HG03139 (cell line): ENCODE data around the gene MCF2L2.
"Not testable (repeated sequence)": the region's sequence is repeated elsewhere in the genome, so short reads cannot be mapped to it uniquely, and the experiment has no call there.

Experiments
- ATAC-seq: cut with Tn5 transposase; IDR thresholded peaks from one replicate; pipeline ENCODE4 v1.9.1; 2021; ENCODE audit not compliant: unreplicated experiment

Gene MCF2L2

DNA sequence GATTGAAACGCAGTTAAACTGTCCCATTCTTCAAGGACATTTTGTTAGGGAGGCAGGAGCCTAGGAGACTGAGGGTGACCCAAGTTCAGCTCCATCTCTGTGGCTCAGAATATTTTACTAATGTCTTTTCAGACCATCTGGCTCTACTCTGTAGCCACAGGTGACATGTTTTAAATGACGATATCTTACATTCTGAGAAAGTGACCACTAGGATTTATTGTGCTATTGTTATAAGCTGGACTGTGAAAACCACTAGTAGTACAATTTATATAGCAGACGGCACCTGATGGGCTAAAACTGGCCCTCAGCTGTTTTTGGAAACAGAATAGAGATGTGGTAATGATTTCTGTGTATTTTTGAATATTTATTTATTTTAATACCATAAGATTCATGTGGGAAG is 55.5 kb downstream of the MCF2L2 start:
- ATAC-seq: no peak

GRCh38 chr3:183371600-183371968 is 56.8 kb downstream of the MCF2L2 start:
- ATAC-seq: not testable (repeated sequence)

DNA sequence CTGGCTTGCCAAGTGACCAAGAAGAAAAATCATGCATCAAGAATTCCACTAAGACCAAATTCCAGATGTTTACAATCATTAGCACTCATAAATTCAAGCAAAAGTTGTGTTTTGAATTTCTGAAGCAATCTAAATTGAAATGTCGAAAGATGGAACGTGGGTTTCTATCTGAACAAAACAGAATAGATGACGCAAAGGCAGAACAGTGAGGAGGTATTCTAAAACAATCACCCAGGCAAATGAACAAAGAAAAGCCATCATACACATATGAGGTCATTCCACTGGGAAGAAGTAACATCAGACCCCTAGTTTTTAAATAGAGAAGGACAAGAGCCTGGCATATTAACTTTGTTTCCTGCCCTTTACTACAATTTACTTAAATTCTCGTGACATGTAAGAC is 58.0 kb downstream of the MCF2L2 start:
- no peak for ATAC-seq

- no peak for ATAC-seq
Measured at GRCh38 chr3:183369627-183370026, 58.8 kb downstream of the MCF2L2 start.

- ATAC-seq: no peak
Measured at GRCh38 chr3:183369117-183369516, 59.3 kb downstream of the MCF2L2 start.

- ATAC-seq: no peak
Measured at GRCh38 chr3:183360971-183361624, 67.3 kb downstream of the MCF2L2 start.

- no peak for ATAC-seq
Measured at GRCh38 chr3:183359036-183359435, 69.4 kb downstream of the MCF2L2 start.

- no peak for ATAC-seq
Measured at GRCh38 chr3:183357564-183358079, 70.8 kb downstream of the MCF2L2 start.

DNA sequence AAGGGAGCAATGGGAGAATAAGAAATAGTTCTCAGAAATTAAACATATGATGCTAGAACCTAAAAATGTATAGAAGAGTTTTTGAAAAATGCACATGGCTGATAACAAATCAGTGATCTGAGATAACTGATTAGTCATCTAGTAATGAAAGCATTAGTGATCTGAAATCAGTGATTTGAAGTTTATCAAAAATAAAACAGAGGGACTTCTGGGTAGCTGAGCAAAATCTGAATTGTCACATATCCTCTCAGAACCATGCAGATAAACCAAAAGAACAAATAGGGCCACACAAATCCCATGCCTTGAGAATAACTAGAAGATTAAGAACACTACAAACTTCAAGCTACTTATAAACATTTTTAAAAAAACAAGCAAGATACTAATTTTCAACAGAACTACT is 71.5 kb downstream of the MCF2L2 start:
- no peak for ATAC-seq

GRCh38 chr3:183354874-183355273 is 73.5 kb downstream of the MCF2L2 start:
- no peak for ATAC-seq

DNA sequence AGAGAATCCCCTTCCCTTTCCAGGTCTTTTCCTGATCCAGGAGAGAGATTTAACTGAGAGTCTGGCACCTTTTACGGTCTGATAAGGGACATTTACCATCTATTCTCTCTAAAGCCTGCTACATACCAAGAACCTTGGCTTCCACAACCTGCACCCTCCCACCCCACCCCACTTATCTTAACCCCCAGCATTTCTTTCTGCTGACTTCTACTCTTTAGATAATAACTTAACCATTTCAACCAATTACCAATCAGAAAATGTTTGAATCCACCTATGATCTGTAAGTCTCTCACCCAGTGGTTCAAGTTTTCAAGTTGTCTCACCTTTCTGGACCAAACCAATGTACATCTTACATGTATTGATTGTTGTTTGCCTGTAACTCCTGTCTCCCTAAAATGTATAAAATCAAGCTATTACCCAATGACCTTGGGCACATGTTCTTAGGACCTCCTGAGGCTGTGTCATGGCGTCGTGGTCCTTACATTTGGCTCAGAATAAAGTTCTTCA is 74.0 kb downstream of the MCF2L2 start:
- no peak for ATAC-seq

DNA sequence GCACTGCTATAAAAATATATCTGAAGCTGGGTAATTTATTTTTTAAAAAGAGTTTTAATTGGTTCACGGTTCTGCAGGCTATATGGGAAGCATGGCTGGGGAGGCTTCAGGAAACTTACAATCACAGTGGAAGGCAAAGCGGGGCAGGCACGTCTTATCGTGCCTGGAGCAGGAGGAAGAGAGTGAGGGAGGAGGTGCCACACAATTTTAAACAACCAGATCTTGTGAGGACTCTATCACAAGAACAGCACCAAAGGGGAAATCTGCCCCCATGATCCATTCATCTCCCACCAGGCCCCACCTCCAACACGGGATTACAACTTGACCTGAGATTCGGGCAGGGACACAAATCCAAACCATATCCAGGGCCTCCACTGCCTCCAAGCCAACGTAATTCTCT is 75.0 kb downstream of the MCF2L2 start:
- no peak for ATAC-seq

GRCh38 chr3:183350164-183350563 is 78.3 kb downstream of the MCF2L2 start:
- no peak for ATAC-seq

DNA sequence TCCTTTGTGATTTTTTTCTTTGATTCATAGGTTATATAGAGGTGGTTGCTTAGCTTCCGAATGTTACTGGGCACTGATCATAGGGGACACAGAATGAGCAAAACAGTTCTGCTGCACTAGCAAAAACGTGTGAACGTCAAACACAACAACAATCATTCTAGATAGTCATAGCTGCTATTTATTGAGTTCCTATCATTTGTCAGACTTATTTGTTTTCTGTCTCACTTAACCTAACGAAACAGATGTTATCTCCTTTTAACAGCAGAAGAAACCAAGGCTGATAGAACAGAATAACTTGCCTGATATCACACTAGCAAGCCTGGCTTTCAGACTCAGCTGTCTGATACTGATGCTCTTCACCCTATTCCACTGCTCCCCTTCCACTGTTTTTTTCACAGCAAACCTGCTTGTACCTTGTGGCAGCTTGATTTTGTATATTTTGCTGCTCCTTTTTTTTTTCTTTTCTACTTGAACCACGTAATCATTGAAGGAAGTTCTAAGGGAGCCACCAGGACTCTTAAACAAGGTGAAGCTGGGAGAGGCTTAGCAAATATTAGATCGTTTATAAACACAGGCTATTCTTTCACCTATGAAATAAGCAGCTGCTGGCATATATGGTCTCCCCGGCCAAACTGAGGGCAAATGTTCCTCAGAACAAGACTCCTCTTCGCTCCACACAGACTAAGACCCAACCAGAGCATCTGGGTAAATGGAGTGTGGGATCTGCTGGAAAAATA is 78.8 kb downstream of the MCF2L2 start:
- no peak for ATAC-seq

DNA sequence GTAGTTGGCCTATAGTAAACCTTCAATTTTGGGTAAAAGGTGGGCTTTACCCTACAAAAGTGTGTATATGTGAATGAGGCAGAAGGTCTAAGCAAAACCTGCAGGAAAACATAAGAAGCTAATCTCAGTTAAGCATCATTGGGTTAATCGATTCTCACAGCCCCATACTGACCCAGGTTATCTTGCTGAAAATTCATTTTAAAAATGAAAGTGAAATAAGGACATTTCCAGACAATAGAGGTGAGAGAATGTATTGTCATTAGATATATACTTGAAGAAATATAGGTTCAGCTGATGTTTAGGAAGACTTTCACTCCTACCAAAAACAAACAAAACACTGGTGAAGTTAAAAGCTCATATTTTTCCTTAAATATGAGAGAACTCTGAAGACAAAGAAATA is 85.6 kb downstream of the MCF2L2 start:
- ATAC-seq: no peak

- no peak for ATAC-seq
Measured at GRCh38 chr3:183341545-183342288, 86.7 kb downstream of the MCF2L2 start.

DNA sequence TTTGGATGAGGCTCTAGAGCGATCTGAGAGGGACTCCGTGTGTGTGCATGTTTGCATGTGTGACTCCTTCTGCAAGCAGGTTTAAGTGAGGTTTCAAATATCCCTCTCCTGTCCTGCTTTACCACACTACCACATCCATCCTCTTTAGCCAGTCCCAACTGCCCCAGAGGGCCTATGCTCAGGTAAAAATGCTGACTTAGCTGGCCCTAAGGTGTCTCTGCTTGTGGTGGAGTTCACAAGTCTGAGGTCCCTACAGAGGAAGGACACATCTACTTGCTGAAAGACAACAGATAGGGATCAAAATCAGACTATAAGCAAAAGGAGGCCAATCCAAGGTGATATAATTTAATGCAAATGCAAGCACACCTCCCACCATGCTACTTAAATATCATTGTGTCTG is 88.2 kb downstream of the MCF2L2 start:
- ATAC-seq: no peak

GRCh38 chr3:183339461-183340086 is 88.8 kb downstream of the MCF2L2 start:
- no peak for ATAC-seq

DNA sequence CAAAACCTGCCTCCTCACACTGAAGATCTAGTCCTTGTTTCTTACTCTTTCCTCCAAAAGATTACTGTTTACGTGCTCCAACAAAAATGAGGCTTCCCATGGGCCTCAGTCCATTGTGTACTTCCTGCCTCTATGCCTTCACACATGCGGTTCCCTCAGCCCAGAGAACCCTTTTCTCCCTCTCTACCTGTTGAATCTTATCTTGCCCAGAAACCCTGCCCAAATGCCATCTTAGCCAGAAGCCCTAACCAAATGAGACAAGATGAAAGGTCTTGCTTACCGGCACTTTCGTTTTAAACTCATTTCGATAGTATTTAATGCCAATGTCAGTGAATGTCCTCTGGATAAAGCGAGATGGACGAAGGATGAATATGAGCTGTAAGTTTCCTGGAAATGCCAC is 89.9 kb downstream of the MCF2L2 start:
- no peak for ATAC-seq

DNA sequence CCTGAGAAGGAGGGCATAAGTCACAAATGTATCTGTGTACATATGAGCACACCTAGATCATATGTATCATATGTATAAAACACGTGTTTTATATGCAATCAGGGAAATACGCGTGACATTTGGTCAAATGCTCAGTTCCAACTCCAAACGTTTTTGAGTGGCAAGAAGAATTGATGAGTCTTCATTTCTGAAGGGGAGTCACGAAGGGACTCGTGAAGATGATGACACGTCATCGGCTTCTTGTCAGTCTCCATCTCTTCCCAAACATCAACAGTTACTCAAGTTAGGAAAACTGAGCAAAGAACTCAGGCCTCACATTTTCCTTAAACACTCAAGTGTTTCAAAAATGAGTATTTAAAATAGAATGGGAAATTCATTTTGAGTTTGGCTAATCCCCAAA is 95.9 kb downstream of the MCF2L2 start:
- no peak for ATAC-seq

GRCh38 chr3:183331498-183331897 is 96.9 kb downstream of the MCF2L2 start:
- no peak for ATAC-seq
